ENCODE results near the gene ZBTB26.

GRCh38 chr9:122936464-122936863 is 5.2 kb upstream of the ZBTB26 start:
- TF ChIP-seq CTCF (IDR thresholded peaks at IDR 0.05; ENCODE audit: low read length) (no peak), EZH2 (IDR thresholded peaks at IDR 0.05; ENCODE audit: borderline replicate concordance, low read length) (no peak)
